ENCODE measurements around the gene CLTB. TPM values are rescaled to one million over a fixed set of nuclear protein-coding genes. Genes with fewer than 3 reads are reported as not detected.
A peak's percentile ranks its signal among the peaks of the same experiment; 100 is the strongest.

CLTB gene
- total RNA-seq, 4 donors from 2014 or later: 95.2 to 139 (median 112) TPM

GRCh38 chr5:176397736-176398420 lies 18.5 kb downstream of the CLTB start:
- H3K27ac ChIP-seq: no peak overlapping the region
- no peaks in the 10 kb centered on the region for H3K9me3 ChIP-seq
- peaks cover 6 to 7% of the 10 kb centered on the region in 2 donors for H3K36me3 ChIP-seq
- TF ChIP-seq CTCF (IDR thresholded peaks at IDR 0.05) (no peak), POLR2A (IDR thresholded peaks at IDR 0.05) (no peak)
- H3K4me3 ChIP-seq (replicated peaks in 1 of 3): no peak overlapping the region
- 94 to 97% methylated on average over 18 of the region's 18 CpGs for WGBS, 2 donors
- no peaks in the 10 kb centered on the region for H3K27me3 ChIP-seq
- intact Hi-C loops (cut with DNase I): no loop called here
- DNase-seq: no peak
- H3K4me1 ChIP-seq: peaks cover 0 to 3% of the 10 kb centered on the region in 2 donors

GRCh38 chr5:176396330-176396729 lies 20.0 kb downstream of the CLTB start:
- H3K9me3 ChIP-seq: no peaks in the 10 kb centered on the region
- no peak overlapping the region for H3K4me3 ChIP-seq (replicated peaks in 1 of 3)
- peaks cover 0 to 3% of the 10 kb centered on the region in 2 donors for H3K4me1 ChIP-seq
- 69 to 84% methylated on average over 6 of the region's 6 CpGs for WGBS, 2 donors
- no peak for DNase-seq
- no peaks in the 10 kb centered on the region for H3K27me3 ChIP-seq
- peaks cover 11 to 16% of the 10 kb centered on the region in 2 donors for H3K36me3 ChIP-seq
- intact Hi-C loops (cut with DNase I): no loop called here
- no peak overlapping the region for H3K27ac ChIP-seq
- TF ChIP-seq CTCF (IDR thresholded peaks at IDR 0.05) (no peak), POLR2A (IDR thresholded peaks at IDR 0.05) (no peak)

- H3K27ac ChIP-seq: no peak overlapping the region
- H3K27me3 ChIP-seq: no peaks in the 10 kb centered on the region
- TF ChIP-seq CTCF (IDR thresholded peaks at IDR 0.05): no peak
- no peak for TF ChIP-seq POLR2A (IDR thresholded peaks at IDR 0.05)
- DNase-seq: peak; percentile 71 to 74
- peaks cover 11 to 16% of the 10 kb centered on the region in 2 donors for H3K36me3 ChIP-seq
- no peaks in the 10 kb centered on the region for H3K9me3 ChIP-seq
- intact Hi-C loops (cut with DNase I): no loop called here
- WGBS, 2 donors: 74 to 82% methylated on average over 10 to 11 of the region's 11 CpGs
- H3K4me1 ChIP-seq: peaks cover 0 to 4% of the 10 kb centered on the region in 2 donors
- H3K4me3 ChIP-seq (replicated peaks in 1 of 3): no peak overlapping the region
Measured at GRCh38 chr5:176394881-176395675, 21.3 kb downstream of the CLTB start.

- Histone ChIP-seq H3K27ac (no peak overlapping the region), H3K4me3 (replicated peaks in 1 of 3) (no peak overlapping the region), H3K4me1 (peaks cover 0 to 9% of the 10 kb centered on the region in 2 donors), H3K9me3 (no peaks in the 10 kb centered on the region), H3K27me3 (no peaks in the 10 kb centered on the region), H3K36me3 (peaks cover 11 to 16% of the 10 kb centered on the region in 2 donors)
- DNase-seq: no peak
- intact Hi-C loops (cut with DNase I): no loop called here
- WGBS, 2 donors: 94 to 95% methylated on average over 8 to 9 of the region's 9 CpGs
- TF ChIP-seq CTCF (IDR thresholded peaks at IDR 0.05): no peak
- no peak for TF ChIP-seq POLR2A (IDR thresholded peaks at IDR 0.05)
Measured at GRCh38 chr5:176394096-176394495, 22.2 kb downstream of the CLTB start.

GRCh38 chr5:176392526-176392925 lies 23.8 kb downstream of the CLTB start:
- DNase-seq: no peak
- Histone ChIP-seq H3K9me3 (no peaks in the 10 kb centered on the region), H3K27me3 (no peaks in the 10 kb centered on the region), H3K4me3 (replicated peaks in 1 of 3) (no peak overlapping the region), H3K36me3 (peaks cover 11 to 16% of the 10 kb centered on the region in 2 donors), H3K4me1 (peaks cover 6 to 14% of the 10 kb centered on the region in 2 donors), H3K27ac (no peak overlapping the region)
- TF ChIP-seq CTCF (IDR thresholded peaks at IDR 0.05) (no peak), POLR2A (IDR thresholded peaks at IDR 0.05) (no peak)
- intact Hi-C loops (cut with DNase I): no loop called here
- 86 to 94% methylated on average over 6 to 10 of the region's 11 CpGs for WGBS, 2 donors

Data from thyroid gland (tissue), 4 donors.